HG03439 (cell line): Measurements from ENCODE around the gene ANKRD13C.
"Not testable (repeated sequence)": the region's sequence is repeated elsewhere in the genome, so short reads cannot be mapped to it uniquely, and the experiment has no call there.

Source experiments
- ATAC-seq: cut with Tn5 transposase; IDR thresholded peaks from one replicate; pipeline ENCODE4 v1.9.1; 2021; ENCODE audit warnings: mild to moderate bottlenecking, moderate library complexity; ENCODE audit not compliant: unreplicated experiment

ANKRD13C gene

DNA sequence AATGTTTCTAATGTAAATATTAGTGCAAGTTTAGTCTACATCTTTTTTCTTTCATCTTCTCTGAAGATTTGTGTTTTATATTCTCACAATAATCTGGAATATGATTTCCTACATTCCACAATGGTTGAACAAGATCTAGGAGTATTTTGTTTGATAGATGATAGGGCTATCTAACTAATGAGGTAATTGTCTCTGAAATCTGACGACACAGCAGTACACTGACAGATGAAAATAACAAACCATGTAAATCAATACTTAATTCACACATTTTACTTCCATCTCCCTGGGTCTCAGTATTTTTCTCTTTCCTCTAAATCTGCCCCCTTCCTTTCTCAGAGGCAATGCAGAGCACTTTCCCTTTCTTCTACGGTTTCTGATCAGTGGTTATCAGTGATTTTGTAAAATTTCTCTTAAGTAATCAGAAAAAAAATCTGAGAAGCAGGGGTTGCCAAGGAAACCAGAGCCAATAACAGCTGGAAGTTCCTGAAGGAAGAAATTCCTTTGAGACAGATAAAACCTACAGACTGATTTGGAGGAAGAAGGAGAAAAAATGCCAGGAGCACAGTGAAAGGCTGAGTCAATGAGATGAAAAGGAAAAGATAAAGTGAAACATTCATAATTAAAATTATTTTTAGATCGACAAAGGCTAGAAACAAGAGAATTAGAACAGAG is 7.3 kb upstream of the ANKRD13C start:
- ATAC-seq = no peak

DNA sequence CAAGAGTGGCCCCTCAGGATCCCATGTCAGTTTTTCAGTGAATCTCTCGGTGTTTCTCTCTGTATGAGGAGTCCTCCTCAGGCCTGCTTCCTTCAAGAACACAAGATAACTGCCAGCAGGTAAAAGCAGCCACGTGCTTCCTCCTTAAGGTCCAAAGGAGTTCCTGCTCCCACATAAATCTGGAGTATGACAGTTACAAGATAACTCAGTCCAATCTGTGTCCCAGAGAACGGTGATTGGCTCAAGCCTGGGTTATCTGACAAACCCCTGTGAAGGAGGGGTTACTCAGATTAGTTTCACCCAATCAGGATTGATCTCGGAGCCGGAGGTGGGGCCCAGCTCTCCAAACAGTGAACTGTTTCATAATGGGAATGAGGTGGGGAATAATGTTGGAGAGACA is 5.8 kb upstream of the ANKRD13C start:
- no peak for ATAC-seq

DNA sequence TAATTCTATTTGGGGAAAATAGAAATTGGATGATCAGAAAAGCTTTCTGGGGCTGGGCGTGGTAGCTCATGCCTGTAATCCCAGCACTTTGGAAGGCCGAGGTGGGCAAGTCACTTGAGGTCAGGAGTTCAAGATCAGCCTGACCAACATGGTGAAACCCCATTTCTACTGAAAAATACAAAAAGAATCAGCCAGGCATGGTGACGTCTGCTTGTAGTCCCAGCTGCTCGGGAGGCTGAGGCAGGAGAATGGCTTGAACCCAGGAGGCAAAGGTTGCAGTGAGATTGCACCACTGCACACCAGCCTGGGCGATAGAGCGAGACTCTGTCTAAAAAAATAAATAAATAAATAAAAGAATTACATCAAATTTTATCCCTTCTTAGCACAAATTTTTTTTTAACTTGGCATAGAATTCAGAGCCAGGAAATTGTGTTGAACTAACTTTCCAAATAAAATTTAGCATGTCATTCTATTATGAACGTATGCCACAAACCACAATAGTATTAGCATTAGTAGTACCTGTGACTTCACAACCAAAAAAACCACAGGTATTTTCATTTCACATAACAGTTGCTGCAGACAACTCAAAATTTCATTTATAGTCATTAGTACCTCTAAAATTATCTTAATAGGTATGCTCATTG is 4.5 kb upstream of the ANKRD13C start:
- no peak for ATAC-seq

DNA sequence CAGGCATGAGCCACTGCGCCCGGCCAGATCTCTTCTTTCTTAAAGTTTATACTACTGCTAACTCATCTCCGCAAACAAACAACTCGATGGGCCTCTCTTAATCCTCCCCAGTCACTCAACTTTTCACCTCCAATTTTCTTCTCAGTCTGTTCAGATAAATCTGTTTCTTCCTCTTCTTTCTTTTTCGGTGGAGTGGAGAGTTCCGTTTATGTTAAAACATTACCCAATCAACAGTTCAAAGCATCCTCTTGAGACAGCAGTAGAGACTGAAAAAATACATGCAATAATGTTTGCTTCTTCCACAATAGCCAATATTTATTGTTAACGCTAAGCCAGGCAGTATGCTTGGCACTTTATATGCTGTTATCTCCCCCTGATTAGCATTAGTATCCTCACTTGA is 1.4 kb upstream of the ANKRD13C start:
- ATAC-seq = no peak

DNA sequence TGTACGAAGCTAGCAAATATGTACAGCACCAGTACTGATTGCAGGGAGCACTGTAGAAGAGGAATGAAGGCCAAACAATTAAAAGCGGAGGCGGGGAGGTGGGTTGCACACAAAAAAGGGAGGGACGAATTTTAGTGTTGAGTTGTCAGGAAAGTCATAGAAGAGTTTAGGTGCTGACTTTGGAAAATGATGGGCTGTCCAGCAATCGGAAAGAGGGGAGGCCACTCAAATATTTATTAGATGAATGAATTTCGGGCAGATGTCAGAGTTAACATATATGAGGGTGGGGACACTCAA is 537 bp upstream of the ANKRD13C start:
- no peak for ATAC-seq

GRCh38 chr1:70353601-70354331 is 756 bp downstream of the ANKRD13C start:
- ATAC-seq = peak; percentile 36

DNA sequence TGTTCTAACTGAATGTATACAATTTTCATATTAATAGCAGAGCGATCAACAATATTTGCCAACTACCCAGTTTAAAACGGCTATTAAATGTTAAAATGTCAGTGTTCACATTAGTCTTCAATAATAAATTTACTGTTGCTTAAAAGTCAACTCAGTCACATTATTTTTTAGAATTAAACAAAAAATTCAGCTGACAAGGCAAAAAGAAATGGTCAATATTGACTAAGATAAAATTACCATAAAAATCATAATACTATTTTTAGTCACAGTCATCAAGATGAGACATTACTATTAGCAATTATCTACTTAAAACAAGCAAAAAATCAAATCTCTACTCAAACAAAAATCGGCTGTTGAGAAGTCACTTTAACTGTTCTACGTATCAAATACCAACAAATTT is 1.5 kb downstream of the ANKRD13C start:
- no peak for ATAC-seq

GRCh38 chr1:70349799-70350198 is 4.7 kb downstream of the ANKRD13C start:
- ATAC-seq = not testable (repeated sequence)

- ATAC-seq = no peak
These were observed 5.9 kb downstream of the ANKRD13C start for GRCh38 chr1:70348399-70349165.

- ATAC-seq = not testable (repeated sequence)
These were observed 14.9 kb downstream of the ANKRD13C start for GRCh38 chr1:70339644-70340043.

DNA sequence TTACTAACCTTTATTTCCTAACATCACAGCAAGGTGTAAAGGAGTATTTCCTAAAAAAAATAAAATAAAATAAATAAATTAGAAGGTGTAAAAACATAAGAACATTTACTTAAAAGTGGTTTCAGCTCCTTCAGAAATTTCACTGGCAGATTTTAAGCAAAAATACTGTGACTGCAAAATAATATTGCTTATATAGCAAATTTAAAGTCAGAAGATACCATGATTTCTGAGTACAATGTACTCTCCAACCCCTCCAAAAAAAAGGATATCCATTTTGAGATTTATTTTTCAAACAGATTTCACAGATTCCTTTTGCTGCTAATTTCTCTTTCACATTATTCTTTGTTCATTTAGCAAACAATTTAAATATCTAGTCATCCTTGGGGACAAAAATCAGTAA is 18.5 kb downstream of the ANKRD13C start:
- no peak for ATAC-seq

GRCh38 chr1:70334436-70334835 is 20.1 kb downstream of the ANKRD13C start:
- no peak for ATAC-seq

DNA sequence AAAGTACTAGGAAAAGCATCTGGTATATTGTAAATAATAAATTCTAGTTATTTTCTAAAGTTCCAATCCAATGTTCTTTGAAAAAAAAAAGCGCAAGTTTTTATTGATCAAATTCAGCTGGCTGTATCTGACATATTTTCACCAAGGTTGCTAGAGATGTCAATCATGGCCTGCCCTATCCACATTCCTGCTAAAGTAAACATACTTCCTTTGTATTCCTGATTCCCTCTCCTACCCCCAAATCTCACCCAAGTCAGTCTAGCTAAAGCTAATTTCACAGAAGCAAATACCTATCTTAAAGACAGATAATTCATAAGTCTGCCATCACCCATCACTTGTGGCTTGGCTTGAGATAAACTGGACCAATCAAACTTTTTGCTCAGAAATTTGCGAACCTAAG is 21.3 kb downstream of the ANKRD13C start:
- no peak for ATAC-seq

DNA sequence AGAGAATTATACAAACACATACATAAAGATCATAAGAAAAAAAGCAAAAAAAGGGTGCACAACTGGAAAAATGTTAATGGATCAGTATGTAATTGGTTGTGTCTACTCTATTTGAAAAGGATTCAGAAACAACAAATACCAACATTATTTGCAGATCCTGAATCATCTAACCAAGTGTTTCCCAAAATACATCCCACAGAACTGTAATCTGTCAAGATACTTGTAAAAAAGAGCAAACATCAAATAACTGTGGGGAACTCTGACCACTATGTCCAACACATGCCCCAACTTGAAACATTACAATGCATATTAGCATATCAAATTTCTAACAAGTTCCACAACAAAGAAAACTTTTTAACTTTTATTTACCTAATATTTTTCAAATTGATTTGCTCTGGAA is 22.6 kb downstream of the ANKRD13C start:
- ATAC-seq = no peak

- ATAC-seq = no peak
These were observed 27.0 kb downstream of the ANKRD13C start for GRCh38 chr1:70327306-70328076.

- no peak for ATAC-seq
These were observed 29.8 kb downstream of the ANKRD13C start for GRCh38 chr1:70324683-70325082.

DNA sequence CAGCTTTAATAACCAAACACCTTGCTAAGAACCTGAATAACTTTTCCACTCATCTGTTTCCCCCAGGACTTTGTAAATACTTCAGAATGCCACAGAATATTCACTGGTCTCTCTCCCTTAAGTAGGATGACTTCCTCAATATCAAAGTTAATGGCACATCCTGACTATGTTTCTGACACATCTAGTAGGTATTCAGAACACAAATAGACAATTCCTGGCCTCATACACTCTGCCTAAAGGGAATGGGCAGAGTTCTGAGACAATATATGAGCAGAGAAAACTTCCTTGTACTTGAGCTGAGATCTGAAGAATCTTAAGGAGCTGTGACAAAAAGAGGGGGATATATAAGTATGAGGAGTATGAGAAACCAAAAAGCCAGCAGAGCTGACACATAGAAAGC is 34.8 kb downstream of the ANKRD13C start:
- ATAC-seq = no peak

GRCh38 chr1:70318191-70318590 is 36.3 kb downstream of the ANKRD13C start:
- ATAC-seq = no peak

DNA sequence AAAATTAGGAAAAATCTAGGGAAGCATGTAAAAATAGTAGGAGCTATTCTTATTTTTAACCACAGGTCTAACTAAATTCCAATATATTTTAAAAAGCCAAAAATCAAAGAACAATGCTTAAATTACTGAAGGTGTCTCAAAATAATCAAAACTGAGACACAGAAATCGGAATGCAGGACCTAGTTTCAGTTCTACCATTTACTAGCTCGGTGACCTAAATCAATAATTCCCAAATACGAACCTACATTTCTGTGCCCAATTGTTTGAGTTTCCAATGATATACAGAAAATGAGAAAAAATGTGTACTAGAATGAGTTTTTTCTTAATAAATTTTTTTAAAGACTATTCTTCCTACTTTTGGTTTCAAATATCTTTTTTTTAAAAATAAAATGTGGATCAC is 37.4 kb downstream of the ANKRD13C start:
- ATAC-seq = no peak

- ATAC-seq = no peak
These were observed 38.7 kb downstream of the ANKRD13C start for GRCh38 chr1:70315782-70316181.
